NCI-H1105 (cell line): ENCODE results near the gene CCT7.

Experiments used
- DNase-seq: peaks from one replicate; lab custom pipeline; 2025; lab: John Stamatoyannopoulos, UW

The CCT7 gene

GRCh38 chr2:73268830-73269685 lies 35.0 kb downstream of the CCT7 start:
- DNase-seq = peak; percentile 85

- DNase-seq = no peak
Measured at GRCh38 chr2:73269686-73270465, 35.8 kb downstream of the CCT7 start.

GRCh38 chr2:73272270-73272669 lies 38.2 kb downstream of the CCT7 start:
- no peak for DNase-seq

GRCh38 chr2:73279852-73280251 lies 45.7 kb downstream of the CCT7 start:
- no peak for DNase-seq

GRCh38 chr2:73281244-73281643 lies 47.1 kb downstream of the CCT7 start:
- no peak for DNase-seq

GRCh38 chr2:73282924-73283544 lies 48.9 kb downstream of the CCT7 start:
- no peak for DNase-seq

- no peak for DNase-seq
Measured at GRCh38 chr2:73283545-73284295, 49.6 kb downstream of the CCT7 start.

GRCh38 chr2:73284296-73285158 lies 50.4 kb downstream of the CCT7 start, which contains the start of gene FBXO41:
Gene FBXO41, minus strand, starts transcription at chr2:73284478. Its CDS starts 14,848 bp downstream, at chr2:73269630.
- peak; percentile 34 for DNase-seq

- DNase-seq = no peak
Measured at GRCh38 chr2:73285159-73285739, 51.1 kb downstream of the CCT7 start.

GRCh38 chr2:73286134-73286655 lies 52.1 kb downstream of the CCT7 start:
- no peak for DNase-seq

GRCh38 chr2:73289304-73289703 lies 55.2 kb downstream of the CCT7 start:
- no peak for DNase-seq

- peak; percentile 46 for DNase-seq
Measured at GRCh38 chr2:73290049-73290839, 56.1 kb downstream of the CCT7 start.

GRCh38 chr2:73291093-73291460 lies 57.0 kb downstream of the CCT7 start:
- DNase-seq = no peak

GRCh38 chr2:73291461-73292315 lies 57.6 kb downstream of the CCT7 start:
- peak; percentile 11 for DNase-seq

GRCh38 chr2:73292316-73292905 lies 58.3 kb downstream of the CCT7 start:
- DNase-seq = no peak

GRCh38 chr2:73292906-73293533 lies 58.9 kb downstream of the CCT7 start:
- no peak for DNase-seq

GRCh38 chr2:73293534-73294171 lies 59.5 kb downstream of the CCT7 start, which contains the start of gene EGR4:
Gene EGR4, minus strand, starts transcription at chr2:73293548. Its CDS starts 231 bp downstream, at chr2:73293317.
- DNase-seq = peak; percentile 82
